HG03039 (cell line): Measurements from ENCODE around the gene GSTO2.

Experiments
- ATAC-seq: cut with Tn5 transposase; IDR thresholded peaks from one replicate; pipeline ENCODE4 v1.9.1; 2021; ENCODE audit warnings: mild to moderate bottlenecking, moderate library complexity; ENCODE audit not compliant: unreplicated experiment

Gene GSTO2

GRCh38 chr10:104279550-104280259 is 10.7 kb downstream of the GSTO2 start:
- no peak for ATAC-seq

GRCh38 chr10:104281694-104282093 is 12.7 kb downstream of the GSTO2 start:
- no peak for ATAC-seq

GRCh38 chr10:104284846-104285245 is 15.9 kb downstream of the GSTO2 start:
- ATAC-seq: no peak

- ATAC-seq: no peak
These were observed 18.0 kb downstream of the GSTO2 start for GRCh38 chr10:104286939-104287338.

GRCh38 chr10:104288355-104288754 is 19.4 kb downstream of the GSTO2 start:
- ATAC-seq: no peak

- ATAC-seq: peak; percentile 98
These were observed 22.5 kb downstream of the GSTO2 start for GRCh38 chr10:104291439-104291951.

- no peak for ATAC-seq
These were observed 24.0 kb downstream of the GSTO2 start for GRCh38 chr10:104293011-104293410.

GRCh38 chr10:104293781-104294321 is 24.9 kb downstream of the GSTO2 start:
- no peak for ATAC-seq

GRCh38 chr10:104296687-104297436 is 27.9 kb downstream of the GSTO2 start:
- ATAC-seq: no peak

GRCh38 chr10:104297697-104298660 is 29.0 kb downstream of the GSTO2 start:
- ATAC-seq: no peak

- no peak for ATAC-seq
These were observed 30.3 kb downstream of the GSTO2 start for GRCh38 chr10:104299031-104299904.

- ATAC-seq: no peak
These were observed 31.2 kb downstream of the GSTO2 start for GRCh38 chr10:104300002-104300735.

GRCh38 chr10:104300736-104301292 is 31.8 kb downstream of the GSTO2 start:
- ATAC-seq: no peak

GRCh38 chr10:104301907-104302690 is 33.1 kb downstream of the GSTO2 start:
- no peak for ATAC-seq

GRCh38 chr10:104303594-104304355 is 34.8 kb downstream of the GSTO2 start:
- ATAC-seq: no peak

GRCh38 chr10:104304356-104304745 is 35.4 kb downstream of the GSTO2 start:
- no peak for ATAC-seq

GRCh38 chr10:104304927-104305326 is 35.9 kb downstream of the GSTO2 start:
- no peak for ATAC-seq
